Vein endothelial cell (primary cell): ENCODE results near the gene CNTN6. TPM values are rescaled to one million over a fixed set of nuclear protein-coding genes. Genes with fewer than 3 reads are reported as not detected.

ENCODE experiments used
- small RNA-seq: library from RNA; depleted of rRNA; stranded (forward); fragments of <200 nt; gene quantifications from one replicate; pipeline ENCODE3, GENCODE V24; 2012
- total RNA-seq: library from RNA; depleted of rRNA; stranded (reverse); fragments of >200 nt; gene quantifications from 2 replicates; pipeline ENCODE4 v1.2.3, GENCODE V29; 2012

The CNTN6 gene
- not detected in 2 replicates for total RNA-seq

DNA sequence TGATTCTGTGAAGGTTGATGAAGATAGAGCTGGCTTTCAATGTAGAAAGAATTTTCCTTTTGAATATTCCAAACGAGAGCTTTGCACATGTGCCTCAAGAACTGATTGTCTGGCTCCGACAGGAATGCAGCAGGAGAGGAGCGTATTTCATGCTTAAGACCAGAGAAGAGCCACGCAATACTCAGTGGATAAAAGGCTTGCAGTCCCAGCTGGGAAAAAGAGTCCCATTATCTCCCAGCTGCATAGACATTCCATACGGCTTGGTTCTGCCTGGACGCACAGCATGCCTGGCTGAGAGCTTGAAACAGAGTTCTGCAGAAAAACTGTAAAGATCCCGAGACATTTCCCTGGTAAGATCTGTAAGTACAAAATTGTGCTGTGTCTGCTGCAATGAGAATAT is at the start of gene CNTN6:
Gene CNTN6, plus strand, starts transcription at position 254 of the 400 bp plus-strand sequence. CDS start 54,985 bp downstream, outside the sequence.

Small RNA genes within 50 kb of the gene (small RNA-seq; reads per million reads assigned to genes)
- gene CRB3P1, result not detected
- not detected for gene RN7SL120P
